ENCODE results near the gene LPCAT3. TPM values are rescaled to one million over a fixed set of nuclear protein-coding genes. Genes with fewer than 3 reads are reported as not detected.

LPCAT3 gene
- polyA plus RNA-seq, 2 of the 4 experiments (the other 2 are of a cell fraction): 42.8 to 53.4 TPM

DNA sequence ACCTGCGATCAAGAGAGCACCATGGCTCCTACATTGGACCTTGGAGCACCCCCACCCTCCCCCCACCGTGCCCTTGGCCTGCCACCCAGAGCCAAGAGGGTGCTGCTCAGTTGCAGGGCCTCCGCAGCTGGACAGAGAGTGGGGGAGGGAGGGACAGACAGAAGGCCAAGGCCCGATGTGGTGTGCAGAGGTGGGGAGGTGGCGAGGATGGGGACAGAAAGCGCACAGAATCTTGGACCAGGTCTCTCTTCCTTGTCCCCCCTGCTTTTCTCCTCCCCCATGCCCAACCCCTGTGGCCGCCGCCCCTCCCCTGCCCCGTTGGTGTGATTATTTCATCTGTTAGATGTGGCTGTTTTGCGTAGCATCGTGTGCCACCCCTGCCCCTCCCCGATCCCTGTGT lies 76.5 kb downstream of the LPCAT3 start:
- POLR2A ChIA-PET: interaction anchor here (1.4 to 6.1 kb wide), 2 partner anchors 16 to 21 kb away, joined by 4 to 174 read pairs; no protein-coding TSS in a partner anchor
- CTCF ChIA-PET: interaction anchor here (1.0 to 22.6 kb wide), 7 partner anchors 11 to 75 kb away, joined by 3 to 370 read pairs (median 64); partner anchors contain the start of genes ATN1, SPSB2 and TPI1

More for the DNA sequence above, 76.5 kb downstream of the LPCAT3 start:
- ATAC-seq (no peak), FAIRE-seq (no peak), DNase-seq (ENCODE audit: low read depth in 1 of 2, low spot score in 1 of 2) (no peak)
- no peaks in the 10 kb centered on the region for H3K9me3 ChIP-seq
- 72% methylated on average over 12 of the region's 12 CpGs for WGBS (ENCODE audit: missing lambda C conversion rate)
- no peak overlapping the region for H3K4me3 ChIP-seq
- H3K27ac ChIP-seq: no peak overlapping the region
- H3K4me2 ChIP-seq: no peak overlapping the region
- peaks cover 42% of the 10 kb centered on the region for H3K4me1 ChIP-seq
- no peak for TF ChIP-seq MAFK (IDR thresholded peaks at IDR 0.05; ENCODE audit: partially characterized antibody)
- no peak for TF ChIP-seq USF2 (IDR thresholded peaks at IDR 0.05)
- TF ChIP-seq BHLHE40 (IDR thresholded peaks at IDR 0.05; ENCODE audit: low read depth, low read length): no peak
- no peak for TF ChIP-seq ZNF302 (CRISPR knock-in tag; IDR thresholded peaks at IDR 0.05)
- TF ChIP-seq, protein P1, sequence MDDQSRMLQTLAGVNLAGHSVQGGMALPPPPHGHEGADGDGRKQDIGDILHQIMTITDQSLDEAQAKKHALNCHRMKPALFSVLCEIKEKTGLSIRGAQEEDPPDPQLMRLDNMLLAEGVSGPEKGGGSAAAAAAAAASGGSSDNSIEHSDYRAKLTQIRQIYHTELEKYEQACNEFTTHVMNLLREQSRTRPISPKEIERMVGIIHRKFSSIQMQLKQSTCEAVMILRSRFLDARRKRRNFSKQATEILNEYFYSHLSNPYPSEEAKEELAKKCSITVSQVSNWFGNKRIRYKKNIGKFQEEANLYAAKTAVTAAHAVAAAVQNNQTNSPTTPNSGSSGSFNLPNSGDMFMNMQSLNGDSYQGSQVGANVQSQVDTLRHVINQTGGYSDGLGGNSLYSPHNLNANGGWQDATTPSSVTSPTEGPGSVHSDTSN (IDR thresholded peaks at IDR 0.05): no peak
- no peak for TF ChIP-seq HMGXB4 (CRISPR knock-in tag; IDR thresholded peaks at IDR 0.05; ENCODE audit: borderline replicate concordance)
- no peak for TF ChIP-seq RARB (CRISPR knock-in tag; IDR thresholded peaks at IDR 0.05)
- TF ChIP-seq ZFP36 (IDR thresholded peaks at IDR 0.05; ENCODE audit: borderline replicate concordance, partially characterized antibody): no peak
- TF ChIP-seq EHMT2 (IDR thresholded peaks at IDR 0.05; ENCODE audit: low read depth): no peak
- no peak for TF ChIP-seq HES2 (IDR thresholded peaks at IDR 0.05)
- no peak for TF ChIP-seq MAZ (IDR thresholded peaks at IDR 0.05; ENCODE audit: borderline replicate concordance, low read depth, low read length)
- no peak for TF ChIP-seq BCL3 (IDR thresholded peaks at IDR 0.05)
- TF ChIP-seq FOXS1 (CRISPR knock-in tag; IDR thresholded peaks at IDR 0.05): no peak
- no peak for TF ChIP-seq MYC (IDR thresholded peaks at IDR 0.05; ENCODE audit: borderline replicate concordance, low read length)
- TF ChIP-seq JUN (IDR thresholded peaks at IDR 0.05): no peak
- TF ChIP-seq, protein P2, sequence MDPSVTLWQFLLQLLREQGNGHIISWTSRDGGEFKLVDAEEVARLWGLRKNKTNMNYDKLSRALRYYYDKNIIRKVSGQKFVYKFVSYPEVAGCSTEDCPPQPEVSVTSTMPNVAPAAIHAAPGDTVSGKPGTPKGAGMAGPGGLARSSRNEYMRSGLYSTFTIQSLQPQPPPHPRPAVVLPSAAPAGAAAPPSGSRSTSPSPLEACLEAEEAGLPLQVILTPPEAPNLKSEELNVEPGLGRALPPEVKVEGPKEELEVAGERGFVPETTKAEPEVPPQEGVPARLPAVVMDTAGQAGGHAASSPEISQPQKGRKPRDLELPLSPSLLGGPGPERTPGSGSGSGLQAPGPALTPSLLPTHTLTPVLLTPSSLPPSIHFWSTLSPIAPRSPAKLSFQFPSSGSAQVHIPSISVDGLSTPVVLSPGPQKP (IDR thresholded peaks at IDR 0.05; ENCODE audit: low read depth, low read length): no peak
- no peak for TF ChIP-seq HOXB13 (CRISPR knock-in tag; IDR thresholded peaks at IDR 0.05; ENCODE audit: low read depth)
- TF ChIP-seq, protein P3, sequence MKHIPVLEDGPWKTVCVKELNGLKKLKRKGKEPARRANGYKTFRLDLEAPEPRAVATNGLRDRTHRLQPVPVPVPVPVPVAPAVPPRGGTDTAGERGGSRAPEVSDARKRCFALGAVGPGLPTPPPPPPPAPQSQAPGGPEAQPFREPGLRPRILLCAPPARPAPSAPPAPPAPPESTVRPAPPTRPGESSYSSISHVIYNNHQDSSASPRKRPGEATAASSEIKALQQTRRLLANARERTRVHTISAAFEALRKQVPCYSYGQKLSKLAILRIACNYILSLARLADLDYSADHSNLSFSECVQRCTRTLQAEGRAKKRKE (CRISPR knock-in tag; IDR thresholded peaks at IDR 0.05; ENCODE audit: low read depth): no peak
- no peak for TF ChIP-seq RFX5 (IDR thresholded peaks at IDR 0.05)
- TF ChIP-seq POLR2A (IDR thresholded peaks at IDR 0.05; ENCODE audit: low read length): no peak
